ENCODE results near the gene HJV. TPM values are rescaled to one million over a fixed set of nuclear protein-coding genes. Genes with fewer than 3 reads are reported as not detected.
A peak's percentile ranks its signal among the peaks of the same experiment; 100 is the strongest.

The HJV gene
- total RNA-seq, 1 experiment from 2014 or later, result not detected

- Histone ChIP-seq H2AK5ac (ENCODE audit: insufficient read length, low read length) (no peak overlapping the region), H3K9ac (ENCODE audit: extremely low read depth, insufficient read length, low read length) (peak overlapping the region; percentile 86), H4K8ac (replicated peaks; ENCODE audit: insufficient read length, low read depth, low read length) (no peak overlapping the region), H3K23me2 (ENCODE audit: insufficient read length, low read depth, low read length, poor library complexity, severe bottlenecking) (peaks cover 19% of the 10 kb centered on the region), H3K14ac (ENCODE audit: insufficient read depth, low read length) (peak overlapping the region; percentile 82; the same call in 1 of the 2 replicates), H2BK5ac (ENCODE audit: insufficient read length, low read length) (no peak overlapping the region), H3T11ph (ENCODE audit: low read length) (no peak overlapping the region), H2BK12ac (ENCODE audit: insufficient read length, low read depth, low read length) (no peak overlapping the region), H3K79me2 (ENCODE audit: insufficient read depth, low read length) (peaks cover 3% of the 10 kb centered on the region; the same call in 1 of the 2 replicates), H3K27me3 (ENCODE audit: insufficient read depth, low read length) (no peaks in the 10 kb centered on the region), H3K4me1 (ENCODE audit: insufficient read depth, low read length) (peaks cover 5% of the 10 kb centered on the region; the same call in 1 of the 2 replicates), H2BK120ac (ENCODE audit: low read depth, low read length, poor library complexity, severe bottlenecking) (no peak overlapping the region), H2BK20ac (ENCODE audit: low read depth, low read length, poor library complexity, severe bottlenecking) (no peak overlapping the region), H3K18ac (ENCODE audit: insufficient read length, low read depth, low read length) (peak overlapping the region; percentile 12), H4K91ac (ENCODE audit: insufficient read length, low read depth, low read length) (no peak overlapping the region), H3K4ac (ENCODE audit: low read depth, low read length) (no peak overlapping the region; the same call in 1 of the 2 replicates), H2AFZ (ENCODE audit: low read length) (no peak overlapping the region), H3K79me1 (ENCODE audit: insufficient read depth, low read depth, low read length, poor library complexity, severe bottlenecking) (peaks cover 7% of the 10 kb centered on the region), H4K5ac (ENCODE audit: insufficient read length, low read depth, low read length) (no peak overlapping the region), H3K56ac (ENCODE audit: insufficient read length, low read depth, low read length) (no peak overlapping the region), H3K4me2 (ENCODE audit: insufficient read depth, insufficient read length, low read length) (peak overlapping the region; percentile 60), H2BK15ac (ENCODE audit: low read depth, low read length) (no peak overlapping the region), H3K27ac (ENCODE audit: insufficient read length, low read depth, low read length) (no peak overlapping the region), H3K9me3 (ENCODE audit: control insufficient read depth, low read depth, low read length) (no peaks in the 10 kb centered on the region), H3K23ac (ENCODE audit: insufficient read length, low read depth, low read length) (no peak overlapping the region), H4K20me1 (ENCODE audit: control insufficient read depth, insufficient read depth, insufficient read length) (no peaks in the 10 kb centered on the region)
- peak overlapping the region; percentile 93 to 99 (median 95); a peak in 6 of 7 replicates for H3K27ac Mint-ChIP-seq
- WGBS (ENCODE audit: extremely low coverage, insufficient read length, low lambda C conversion rate), result no CpG with 5 or more reads among the region's 12 CpGs
- H3K27me3 Mint-ChIP-seq (ENCODE audit: low read depth), result no peaks in the 10 kb centered on the region
- peaks cover 0 to 3% of the 10 kb centered on the region in 2 experiments; a peak in 2 of 5 replicates for H3K9me3 Mint-ChIP-seq
- H3K4me3 Mint-ChIP-seq, result peak overlapping the region; percentile 87 to 99
- H3K36me3 Mint-ChIP-seq (ENCODE audit: insufficient read depth in 1 of 3, low read depth in 3 of 3), result peaks cover 32 to 43% (median 32%) of the 10 kb centered on the region in 3 experiments
- no peak for DNase-seq
- TF ChIP-seq CTCF (conservative IDR thresholded peaks at IDR 0.05), result no peak
- H3K4me1 Mint-ChIP-seq, result peaks cover 48 to 52% of the 10 kb centered on the region in 2 experiments
These were observed 24.4 kb downstream of the HJV start for GRCh38 chr1:145997016-145997717.

Measured in H9 (cell line).